Activated T-cell treated with anti-CD3 and anti-CD28 coated beads, Interleukin-2, amount 50 U/mL, for 4 hours (primary cell): ENCODE measurements around the gene IQGAP2. TPM values are rescaled to one million over a fixed set of nuclear protein-coding genes. Genes with fewer than 3 reads are reported as not detected.
A peak's percentile ranks its signal among the peaks of the same experiment; 100 is the strongest.

Source experiments
- ATAC-seq, 2 donors: fragments of 200-7000 bp; cut with Tn5 transposase; one replicate each; pipeline ENCODE4 v1.10.0; 2021
- DNase-seq: peaks from one replicate; pipeline ENCODE4 v3.0.0-alpha.2; 2020
- H3K27me3 Mint-ChIP-seq: one replicate; pipeline ENCODE4 v1.8.0; 2021; ENCODE audit warnings: low read depth, mixed read lengths
- H3K36me3 Mint-ChIP-seq: one replicate; pipeline ENCODE4 v1.8.0; 2022; ENCODE audit warnings: mixed read lengths; ENCODE audit not compliant: insufficient read depth
- H3K4me1 Mint-ChIP-seq: one replicate; pipeline ENCODE4 v1.8.0; 2021; ENCODE audit warnings: low read depth, mixed read lengths
- H3K4me3 Mint-ChIP-seq: one replicate; pipeline ENCODE4 v1.8.0; 2021; ENCODE audit warnings: mild to moderate bottlenecking, moderate library complexity, mixed read lengths
- H3K9me3 Mint-ChIP-seq: one replicate; pipeline ENCODE4 v1.8.0; 2021; ENCODE audit warnings: mixed read lengths
- total RNA-seq, 3 donors: library from RNA; stranded (reverse); gene quantifications; one replicate each; pipeline ENCODE4 v1.2.1, GENCODE V29; 2021

Gene IQGAP2
- total RNA-seq, 3 donors from 2014 or later, result 34.8 to 59.4 (median 38.3) TPM

DNA sequence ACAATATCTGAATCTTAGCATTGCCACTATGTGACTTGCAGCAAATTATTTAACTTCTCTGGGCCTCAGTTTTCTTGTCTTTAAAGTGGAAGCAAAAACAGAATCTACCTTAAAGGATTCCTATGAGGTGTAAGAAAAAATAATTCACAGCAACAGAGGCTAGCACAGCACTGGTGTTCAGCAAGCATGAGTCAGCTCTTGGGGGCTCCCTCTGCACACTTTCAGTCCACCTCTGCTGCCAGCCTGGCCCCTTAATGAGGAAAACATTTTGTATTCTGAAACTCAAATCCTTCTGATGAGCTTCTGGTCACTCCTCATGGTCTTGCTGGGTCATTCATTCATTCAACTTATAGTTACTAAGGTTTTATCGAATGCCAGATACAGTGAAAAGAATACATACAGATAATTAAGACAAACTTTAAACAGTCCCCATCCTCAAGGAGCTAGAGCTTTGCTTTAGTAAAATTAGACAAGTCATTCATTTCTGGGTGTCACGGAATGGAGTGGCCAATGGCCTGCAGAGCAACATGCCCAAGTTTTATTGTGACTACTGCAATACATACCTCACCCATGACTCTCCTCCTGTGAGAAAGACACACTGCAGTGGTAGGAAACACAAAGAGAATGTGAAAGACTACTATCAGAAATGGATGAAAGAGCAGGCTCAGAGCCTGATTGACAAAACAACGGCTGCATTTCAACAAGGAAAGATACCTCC, 26.8 kb upstream of the IQGAP2 start:
- no peaks in the 10 kb centered on the region for H3K36me3 Mint-ChIP-seq
- no peak for DNase-seq
- no peak overlapping the region for H3K4me3 Mint-ChIP-seq
- peaks cover 14% of the 10 kb centered on the region for H3K4me1 Mint-ChIP-seq
- no peaks in the 10 kb centered on the region for H3K27me3 Mint-ChIP-seq
- no peak for ATAC-seq
- H3K9me3 Mint-ChIP-seq, result no peaks in the 10 kb centered on the region

DNA sequence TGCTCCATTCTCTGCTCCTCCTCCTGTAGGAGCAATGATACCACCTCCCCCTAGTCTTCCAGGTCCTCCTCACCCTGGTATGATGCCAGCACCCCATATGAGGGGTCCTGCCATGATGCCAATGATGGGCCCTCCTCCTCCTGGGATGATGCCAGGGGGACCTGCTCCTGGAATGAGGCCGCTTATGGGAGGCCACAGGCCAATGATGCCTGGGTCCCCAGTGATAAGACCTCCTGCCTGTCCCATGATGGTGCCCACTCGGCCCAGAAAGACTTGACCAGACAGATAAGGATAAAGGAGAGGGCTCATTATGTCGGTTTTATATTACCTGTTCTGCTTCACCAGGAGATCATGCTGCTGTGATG, 26.2 kb upstream of the IQGAP2 start:
- no peak for ATAC-seq
- no peaks in the 10 kb centered on the region for H3K36me3 Mint-ChIP-seq
- no peaks in the 10 kb centered on the region for H3K27me3 Mint-ChIP-seq
- H3K4me3 Mint-ChIP-seq, result no peak overlapping the region
- H3K9me3 Mint-ChIP-seq, result no peaks in the 10 kb centered on the region
- DNase-seq, result no peak
- H3K4me1 Mint-ChIP-seq, result peaks cover 14% of the 10 kb centered on the region

GRCh38 chr5:76378355-76378754, 24.7 kb upstream of the IQGAP2 start:
- no peak for DNase-seq
- peaks cover 20% of the 10 kb centered on the region for H3K4me1 Mint-ChIP-seq
- no peaks in the 10 kb centered on the region for H3K9me3 Mint-ChIP-seq
- no peaks in the 10 kb centered on the region for H3K27me3 Mint-ChIP-seq
- H3K36me3 Mint-ChIP-seq, result no peaks in the 10 kb centered on the region
- no peak overlapping the region for H3K4me3 Mint-ChIP-seq
- no peak for ATAC-seq

DNA sequence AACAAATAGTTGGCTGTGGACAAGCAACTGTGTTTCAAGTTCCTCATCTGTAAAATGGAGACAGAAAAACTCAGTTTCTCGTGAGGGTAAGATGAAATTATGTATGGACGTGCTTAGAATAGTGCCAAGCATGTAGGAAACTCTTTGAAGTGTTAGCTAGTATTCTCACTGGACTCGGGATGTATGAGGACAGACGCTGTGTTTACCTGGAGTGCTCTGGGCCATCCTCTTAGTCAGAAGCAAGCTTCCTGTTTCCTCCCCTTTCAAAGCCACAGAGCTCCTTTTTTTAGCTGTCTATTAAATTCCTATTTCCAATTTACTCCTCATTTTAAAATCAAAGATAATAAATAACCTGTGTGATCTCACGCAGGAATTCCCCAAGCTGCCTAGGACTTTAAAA, 23.8 kb upstream of the IQGAP2 start:
- Mint-ChIP-seq H3K4me1 (peaks cover 29% of the 10 kb centered on the region), H3K27me3 (no peaks in the 10 kb centered on the region), H3K9me3 (no peaks in the 10 kb centered on the region), H3K4me3 (no peak overlapping the region), H3K36me3 (no peaks in the 10 kb centered on the region)
- ATAC-seq, result no peak
- no peak for DNase-seq

GRCh38 chr5:76379855-76380254, 23.2 kb upstream of the IQGAP2 start:
- H3K4me3 Mint-ChIP-seq, result no peak overlapping the region
- H3K4me1 Mint-ChIP-seq, result peaks cover 34% of the 10 kb centered on the region
- no peaks in the 10 kb centered on the region for H3K27me3 Mint-ChIP-seq
- no peaks in the 10 kb centered on the region for H3K36me3 Mint-ChIP-seq
- ATAC-seq (no peak), DNase-seq (no peak)
- no peaks in the 10 kb centered on the region for H3K9me3 Mint-ChIP-seq

DNA sequence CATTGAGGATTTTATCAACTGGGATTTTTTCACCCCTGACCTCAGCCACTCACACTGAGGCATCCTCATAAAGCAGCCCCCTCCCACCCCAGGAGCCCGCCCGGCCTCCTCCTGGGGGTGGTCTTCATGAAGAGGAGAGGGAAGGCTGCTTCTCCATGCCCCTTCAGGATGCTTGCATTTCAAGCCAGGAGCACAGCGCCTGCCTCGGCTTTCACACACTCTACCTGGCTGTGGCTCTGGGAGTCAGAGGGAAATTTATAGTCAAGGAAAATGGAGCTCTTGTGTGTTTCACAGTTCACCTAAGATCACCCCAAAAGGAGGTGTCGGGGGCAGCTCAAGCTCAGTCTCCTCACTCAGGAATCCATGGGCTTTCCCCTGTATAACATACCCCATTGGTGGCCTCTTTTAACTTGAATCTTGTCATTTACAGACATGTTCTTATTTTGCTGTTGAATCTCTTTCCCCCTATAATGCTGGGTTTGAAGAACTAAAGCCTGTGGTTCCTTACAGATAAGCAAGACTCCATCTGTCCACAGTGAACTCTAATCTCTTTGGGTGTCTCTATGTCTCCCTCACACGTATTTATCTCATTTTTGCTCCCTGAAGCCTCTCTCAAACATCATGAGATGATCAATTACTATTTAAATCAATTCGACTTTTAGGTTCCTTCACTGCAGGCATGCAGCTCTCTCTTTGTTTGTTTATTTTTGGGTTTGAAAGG, 22.6 kb upstream of the IQGAP2 start:
- H3K27me3 Mint-ChIP-seq, result no peaks in the 10 kb centered on the region
- peaks cover 40% of the 10 kb centered on the region for H3K4me1 Mint-ChIP-seq
- H3K4me3 Mint-ChIP-seq, result no peak overlapping the region
- DNase-seq, result no peak
- no peaks in the 10 kb centered on the region for H3K36me3 Mint-ChIP-seq
- ATAC-seq, result no peak
- H3K9me3 Mint-ChIP-seq, result no peaks in the 10 kb centered on the region

DNA sequence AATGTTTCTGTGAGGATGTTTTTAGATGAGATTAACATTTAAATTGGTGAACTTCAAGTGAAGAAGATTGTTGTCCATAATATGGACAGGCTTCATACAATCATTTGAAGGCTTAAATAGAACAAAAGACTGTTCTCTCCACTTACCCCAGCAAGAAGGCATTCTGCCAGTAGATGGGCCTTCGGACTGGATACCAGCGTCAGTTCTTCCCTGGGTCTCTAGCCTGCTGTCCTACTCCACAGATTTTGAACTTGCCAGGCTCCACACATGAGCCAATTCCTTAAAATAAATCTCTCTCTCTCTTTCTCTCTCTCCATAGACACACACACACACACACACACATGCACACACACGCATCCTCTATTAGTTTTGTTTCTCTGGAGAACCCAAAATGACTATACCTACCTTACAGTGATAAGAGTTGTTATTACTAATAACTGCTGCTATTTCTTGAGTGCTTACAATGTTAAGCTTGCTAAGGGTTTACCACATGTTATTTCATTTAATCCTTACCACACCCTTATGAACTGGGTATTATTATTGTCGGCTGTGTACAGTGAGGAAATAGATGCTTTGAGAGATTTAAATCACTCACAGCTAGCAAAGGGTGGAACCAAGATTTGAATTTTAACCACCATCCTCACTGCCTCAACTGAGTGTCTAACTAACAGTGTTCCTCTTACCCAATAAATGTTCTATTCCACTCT, 19.8 kb upstream of the IQGAP2 start:
- peak; percentile 12 to 25 for ATAC-seq
- Mint-ChIP-seq H3K4me1 (peaks cover 40% of the 10 kb centered on the region), H3K4me3 (no peak overlapping the region), H3K9me3 (no peaks in the 10 kb centered on the region), H3K27me3 (no peaks in the 10 kb centered on the region), H3K36me3 (no peaks in the 10 kb centered on the region)
- DNase-seq, result no peak

DNA sequence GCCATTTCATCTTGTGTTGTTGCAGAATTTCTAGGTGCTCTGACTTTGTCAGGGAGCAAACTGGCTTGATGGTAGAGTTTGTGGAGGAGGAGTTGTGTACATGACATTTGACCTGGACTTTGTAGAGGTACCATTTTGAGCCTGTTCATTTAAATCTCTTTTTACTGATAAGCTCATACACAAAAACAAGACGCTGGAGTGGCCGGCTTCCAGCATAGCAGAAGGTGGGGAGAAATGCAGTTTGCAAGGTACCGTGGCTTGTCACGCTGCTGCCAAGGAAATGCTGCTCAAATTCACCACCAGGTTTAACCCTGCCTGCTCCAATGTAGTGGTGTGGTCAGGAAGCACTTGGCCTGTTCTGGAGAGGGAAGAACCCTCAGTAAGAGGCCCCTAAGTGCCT, 18.9 kb upstream of the IQGAP2 start:
- Mint-ChIP-seq H3K27me3 (no peaks in the 10 kb centered on the region), H3K36me3 (no peaks in the 10 kb centered on the region), H3K4me3 (no peak overlapping the region), H3K9me3 (no peaks in the 10 kb centered on the region), H3K4me1 (peaks cover 35% of the 10 kb centered on the region)
- ATAC-seq, result peak in 1 of 2 donors; percentile 14
- no peak for DNase-seq

GRCh38 chr5:76384705-76385104, 18.4 kb upstream of the IQGAP2 start:
- no peaks in the 10 kb centered on the region for H3K36me3 Mint-ChIP-seq
- DNase-seq, result no peak
- H3K9me3 Mint-ChIP-seq, result no peaks in the 10 kb centered on the region
- no peak overlapping the region for H3K4me3 Mint-ChIP-seq
- peaks cover 33% of the 10 kb centered on the region for H3K4me1 Mint-ChIP-seq
- peak in 1 of 2 donors; percentile 62 for ATAC-seq
- H3K27me3 Mint-ChIP-seq, result no peaks in the 10 kb centered on the region

DNA sequence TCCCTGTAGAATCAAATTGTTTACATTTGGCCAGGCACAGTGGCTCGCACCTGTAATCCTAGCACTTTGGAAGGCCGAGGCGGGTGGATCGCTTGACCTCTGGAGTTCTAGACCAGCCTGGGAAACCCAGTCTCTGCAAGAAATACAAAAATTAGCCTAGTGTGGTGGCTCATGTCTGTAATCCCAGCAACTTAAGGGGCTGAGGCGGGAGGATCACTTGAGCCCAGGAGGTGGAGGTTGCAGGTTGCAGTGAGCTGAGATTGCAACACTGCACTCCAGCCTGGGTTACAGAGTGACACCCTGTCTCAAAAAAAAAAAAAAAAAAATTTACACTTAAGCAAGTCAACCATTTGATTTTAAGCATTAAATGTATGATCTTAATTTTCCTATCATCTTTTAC, 17.5 kb upstream of the IQGAP2 start:
- Mint-ChIP-seq H3K9me3 (no peaks in the 10 kb centered on the region), H3K36me3 (no peaks in the 10 kb centered on the region), H3K4me1 (peaks cover 42% of the 10 kb centered on the region), H3K27me3 (no peaks in the 10 kb centered on the region), H3K4me3 (no peak overlapping the region)
- no peak for DNase-seq
- ATAC-seq, result no peak

DNA sequence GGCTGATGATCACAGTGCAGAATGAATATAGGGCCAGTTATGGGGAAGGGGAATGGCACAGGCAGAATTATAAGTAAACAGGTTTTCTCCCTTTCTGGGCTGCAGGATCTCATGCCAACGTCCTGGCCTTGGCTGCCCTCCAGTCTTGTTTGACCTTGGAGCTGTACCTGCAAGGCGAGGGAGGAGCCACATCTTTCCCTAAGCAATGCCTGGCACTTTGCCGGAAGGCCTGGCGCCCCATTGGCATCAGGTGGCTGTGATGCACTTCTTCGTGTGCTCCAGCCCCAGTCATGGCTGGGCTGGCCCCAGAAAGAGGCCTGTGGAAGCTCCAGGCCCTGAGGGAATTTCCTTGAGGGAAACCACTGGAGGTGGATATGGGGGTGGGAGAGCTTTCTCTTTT, 16.7 kb upstream of the IQGAP2 start:
- DNase-seq (no peak), ATAC-seq (no peak)
- Mint-ChIP-seq H3K36me3 (no peaks in the 10 kb centered on the region), H3K4me3 (no peak overlapping the region), H3K4me1 (peaks cover 49% of the 10 kb centered on the region), H3K27me3 (no peaks in the 10 kb centered on the region), H3K9me3 (no peaks in the 10 kb centered on the region)

DNA sequence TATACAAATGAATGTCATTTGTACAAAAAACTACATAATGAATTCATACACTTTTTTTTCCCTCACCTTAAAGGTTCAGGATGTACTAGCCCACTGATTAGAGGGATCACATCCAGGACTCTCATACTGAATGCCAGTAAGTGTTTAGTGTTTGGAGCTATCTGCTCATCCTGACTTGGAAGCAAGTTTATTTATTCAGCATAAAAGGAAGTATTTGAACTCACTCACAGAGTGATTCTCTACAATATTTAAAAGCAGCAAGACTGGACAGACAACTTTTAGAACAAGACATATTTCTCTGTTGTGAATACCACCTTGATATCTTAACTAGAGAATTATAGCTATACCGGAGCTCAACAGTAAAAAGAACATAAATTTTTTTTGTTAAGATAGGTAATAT, 14.8 kb upstream of the IQGAP2 start:
- no peaks in the 10 kb centered on the region for H3K36me3 Mint-ChIP-seq
- H3K4me3 Mint-ChIP-seq, result no peak overlapping the region
- no peak for DNase-seq
- no peak for ATAC-seq
- H3K9me3 Mint-ChIP-seq, result no peaks in the 10 kb centered on the region
- H3K4me1 Mint-ChIP-seq, result peaks cover 62% of the 10 kb centered on the region
- H3K27me3 Mint-ChIP-seq, result no peaks in the 10 kb centered on the region

DNA sequence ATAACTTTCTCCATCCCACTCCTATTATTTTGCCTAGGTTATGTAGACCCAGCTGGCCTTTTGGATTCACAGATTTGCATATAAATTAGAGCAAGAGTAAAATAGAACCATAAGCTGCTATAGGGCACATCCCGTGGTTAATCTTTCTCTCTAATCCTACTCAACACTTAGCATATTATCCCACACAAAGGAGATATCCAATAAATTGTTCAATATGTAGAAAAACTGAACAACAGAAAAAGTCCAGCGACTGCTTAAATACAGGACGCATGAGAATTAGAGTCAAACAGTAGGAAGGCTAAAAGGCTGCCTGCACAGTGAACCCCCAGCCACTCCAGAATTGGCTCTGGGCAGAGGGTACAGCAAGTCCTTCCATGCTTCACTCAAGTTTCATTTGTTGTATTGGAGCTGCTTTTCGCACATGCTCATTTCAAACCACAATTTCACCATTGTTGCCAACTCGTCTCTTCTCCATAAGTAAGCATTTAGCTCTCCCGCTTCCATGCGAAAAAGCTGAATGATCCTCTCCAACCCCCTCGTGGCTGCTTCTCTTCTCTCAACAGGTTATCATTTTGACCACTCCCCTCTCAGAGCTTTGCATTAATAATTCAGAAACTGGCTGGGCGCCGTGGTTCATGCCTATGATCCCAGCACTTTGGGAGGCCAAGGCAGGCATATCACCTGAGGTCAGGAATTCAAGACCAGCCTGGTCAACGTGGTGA, 14.1 kb upstream of the IQGAP2 start:
- peaks cover 63% of the 10 kb centered on the region for H3K4me1 Mint-ChIP-seq
- H3K27me3 Mint-ChIP-seq, result no peaks in the 10 kb centered on the region
- no peak overlapping the region for H3K4me3 Mint-ChIP-seq
- ATAC-seq (no peak), DNase-seq (no peak)
- H3K9me3 Mint-ChIP-seq, result no peaks in the 10 kb centered on the region
- no peaks in the 10 kb centered on the region for H3K36me3 Mint-ChIP-seq

DNA sequence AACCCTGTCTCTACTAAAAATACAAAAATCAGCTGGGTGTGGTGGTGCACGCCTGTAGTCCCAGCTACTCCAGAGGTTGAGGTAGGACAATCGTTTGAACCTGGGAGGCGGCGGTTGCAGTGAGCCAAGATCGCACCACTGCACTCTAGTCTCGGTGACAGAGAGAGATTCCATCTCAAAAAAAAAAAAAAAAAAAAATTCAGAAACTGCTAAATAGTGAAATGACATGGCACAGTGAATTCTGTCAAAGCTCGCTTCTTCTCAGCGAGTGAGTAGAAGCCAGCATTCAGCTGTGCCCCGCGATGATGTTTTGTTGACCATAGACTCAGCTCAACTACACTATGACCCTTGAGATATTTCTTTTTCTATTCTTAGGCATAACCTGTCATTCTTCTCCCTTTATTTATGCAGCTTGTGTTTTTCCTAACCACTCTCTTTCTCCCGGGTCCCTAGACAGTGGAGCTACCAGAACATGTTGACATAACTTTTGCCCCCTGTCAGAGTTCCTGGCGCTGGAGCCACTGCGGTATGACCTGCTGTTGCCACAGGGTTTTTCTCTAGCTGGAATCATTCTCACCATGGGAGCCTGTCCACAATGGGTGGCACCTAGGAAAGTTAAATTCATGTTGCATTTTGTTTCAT, 13.5 kb upstream of the IQGAP2 start:
- H3K4me1 Mint-ChIP-seq, result peaks cover 63% of the 10 kb centered on the region
- no peaks in the 10 kb centered on the region for H3K27me3 Mint-ChIP-seq
- no peak overlapping the region for H3K4me3 Mint-ChIP-seq
- DNase-seq (no peak), ATAC-seq (no peak)
- no peaks in the 10 kb centered on the region for H3K36me3 Mint-ChIP-seq
- no peaks in the 10 kb centered on the region for H3K9me3 Mint-ChIP-seq
